Bone marrow (tissue), 2 donors: ENCODE data around the gene TRIO.

Experiments
- DNase-seq, 2 donors: peaks; one replicate each; lab custom pipeline; 2025; lab: John Stamatoyannopoulos, UW

Gene TRIO

DNA sequence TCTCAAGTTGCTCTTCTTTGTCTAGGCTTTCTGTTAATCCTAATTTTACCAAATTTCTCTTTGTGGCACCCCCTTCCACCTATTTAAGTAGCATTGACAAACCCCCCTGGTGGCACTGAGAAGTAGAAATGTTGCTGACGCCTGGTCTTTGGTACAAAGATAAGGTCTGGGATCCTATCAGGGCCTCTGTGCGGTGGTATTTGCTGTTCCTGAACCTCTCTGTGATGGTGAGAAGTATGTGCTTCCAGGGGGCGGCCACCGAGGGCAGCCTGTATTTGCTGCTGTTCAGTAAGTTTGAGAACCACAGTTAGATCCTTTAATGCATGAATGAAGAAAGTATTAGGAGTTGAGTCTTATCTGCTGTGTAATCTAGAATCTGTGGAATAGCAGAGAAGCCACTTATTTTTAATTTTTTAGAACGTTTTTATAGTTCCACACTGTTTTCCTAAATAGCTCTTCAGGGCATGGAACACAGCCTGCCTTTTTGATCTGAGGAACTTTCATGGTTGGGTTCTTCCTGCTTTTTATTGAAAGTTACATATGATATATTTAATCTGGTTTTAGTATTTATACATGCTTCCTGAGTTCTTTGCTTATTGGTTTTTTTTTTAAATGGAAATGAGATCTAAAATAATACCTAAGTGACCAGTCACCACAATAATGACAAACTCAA lies 124.2 kb downstream of the TRIO start:
- DNase-seq = no peak

- peak in 1 of 2 donors; percentile 3 for DNase-seq
Observed at GRCh38 chr5:14267991-14268708, 125.0 kb downstream of the TRIO start.

DNA sequence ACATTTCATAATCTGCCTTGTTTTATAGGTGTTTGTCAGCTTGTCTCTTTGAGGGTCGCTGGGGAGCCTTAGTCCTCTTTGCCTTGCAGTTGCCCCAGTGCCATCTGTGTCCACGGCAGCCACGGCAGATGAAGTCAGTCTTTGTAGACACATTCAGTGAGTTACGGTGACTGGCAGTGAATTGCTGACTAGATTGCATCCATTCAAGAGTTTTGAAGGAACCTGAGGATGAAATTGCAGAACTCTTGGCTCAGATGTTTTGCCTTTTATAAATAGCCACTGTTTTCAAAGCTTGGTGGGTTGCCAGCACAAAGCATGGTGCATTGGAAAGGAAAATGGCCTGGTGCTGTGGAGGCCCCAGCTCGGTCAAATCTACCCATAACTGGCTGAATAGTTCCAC lies 125.6 kb downstream of the TRIO start:
- DNase-seq = no peak

GRCh38 chr5:14269395-14269794 lies 126.3 kb downstream of the TRIO start:
- DNase-seq = no peak

GRCh38 chr5:14270209-14270702 lies 127.1 kb downstream of the TRIO start:
- DNase-seq = peak in 1 of 2 donors; percentile 44

DNA sequence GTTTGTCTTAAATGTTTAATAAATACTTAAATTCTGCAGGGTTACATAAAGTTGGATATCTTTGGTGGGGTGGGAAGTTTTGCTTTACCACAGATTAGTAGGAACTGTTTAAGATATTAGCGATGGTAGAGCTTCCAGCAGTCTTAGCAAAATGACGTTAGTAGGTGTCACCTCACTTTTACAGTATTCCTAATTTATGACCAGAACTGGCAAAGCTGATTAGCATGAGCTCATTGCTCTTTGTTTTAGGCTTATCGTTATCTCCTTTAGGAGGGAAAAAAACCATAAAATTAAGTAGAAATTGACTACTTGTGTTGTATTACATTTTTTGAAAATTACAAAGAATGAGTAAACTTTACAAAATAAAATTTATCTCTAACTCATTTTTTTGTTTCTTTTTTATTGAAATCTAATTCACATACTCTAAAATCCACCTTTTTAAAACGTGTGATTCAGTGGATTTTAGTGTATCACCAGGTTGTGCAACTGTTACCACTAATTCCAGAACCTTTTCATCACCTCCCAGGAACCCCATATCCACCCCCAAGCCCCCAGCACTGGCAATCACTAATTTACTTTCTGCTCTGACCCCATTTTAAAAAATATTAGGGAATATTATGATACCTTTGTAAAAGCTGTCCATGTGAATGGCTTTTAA lies 129.5 kb downstream of the TRIO start:
- DNase-seq = no peak

GRCh38 chr5:14273207-14273767 lies 130.1 kb downstream of the TRIO start:
- DNase-seq = no peak

DNA sequence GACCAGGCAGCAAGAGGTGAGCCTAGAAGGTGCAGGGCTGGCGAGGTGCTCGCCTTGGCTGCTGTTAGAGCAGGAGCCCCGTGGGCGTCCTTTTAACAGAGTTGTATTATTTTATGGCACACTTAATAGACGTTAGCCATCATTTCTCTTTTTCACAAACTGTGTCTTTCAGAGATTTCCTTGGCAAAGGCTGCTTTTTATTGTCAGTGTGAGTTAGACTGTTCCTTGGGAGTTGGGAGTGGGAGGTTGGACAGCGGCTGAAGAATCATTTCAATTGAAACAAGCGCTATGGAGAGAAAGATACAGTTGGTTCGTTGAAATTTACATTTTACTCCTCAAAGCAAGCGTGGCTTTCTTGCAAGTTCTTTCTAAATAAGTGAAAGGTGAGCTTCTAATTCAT lies 133.2 kb downstream of the TRIO start:
- DNase-seq = no peak

- no peak for DNase-seq
Observed at GRCh38 chr5:14277385-14278320, 134.5 kb downstream of the TRIO start.

DNA sequence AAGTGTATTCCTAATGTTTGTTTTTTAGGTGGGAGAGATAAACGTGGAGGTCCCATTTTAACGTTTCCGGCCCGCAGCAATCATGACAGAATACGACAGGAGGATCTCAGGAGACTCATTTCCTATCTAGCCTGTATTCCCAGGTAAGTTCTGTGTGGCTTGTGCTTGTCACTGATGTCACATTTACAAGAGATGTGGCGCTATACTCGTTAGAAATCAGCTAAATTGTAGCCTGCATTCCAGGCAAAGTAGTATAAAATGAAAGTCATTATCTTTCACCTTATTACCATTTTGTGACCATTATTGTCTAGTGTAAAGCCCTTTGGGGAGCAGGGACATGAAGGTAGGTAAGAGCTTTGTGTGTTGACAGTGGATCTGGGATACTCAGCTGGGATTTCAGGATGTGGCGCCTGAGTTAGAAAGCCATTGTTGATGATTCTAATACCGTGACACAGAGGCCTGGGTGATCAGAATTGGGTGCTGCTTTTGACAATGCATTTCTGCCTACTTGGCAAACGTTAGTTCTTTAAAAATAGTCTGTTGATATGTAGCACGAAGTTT lies 137.2 kb downstream of the TRIO start:
- no peak for DNase-seq

- DNase-seq = no peak
Observed at GRCh38 chr5:14281746-14282181, 138.6 kb downstream of the TRIO start.

GRCh38 chr5:14283139-14283538 lies 140.0 kb downstream of the TRIO start:
- DNase-seq = no peak

GRCh38 chr5:14284392-14285148 lies 141.4 kb downstream of the TRIO start:
- DNase-seq = no peak

DNA sequence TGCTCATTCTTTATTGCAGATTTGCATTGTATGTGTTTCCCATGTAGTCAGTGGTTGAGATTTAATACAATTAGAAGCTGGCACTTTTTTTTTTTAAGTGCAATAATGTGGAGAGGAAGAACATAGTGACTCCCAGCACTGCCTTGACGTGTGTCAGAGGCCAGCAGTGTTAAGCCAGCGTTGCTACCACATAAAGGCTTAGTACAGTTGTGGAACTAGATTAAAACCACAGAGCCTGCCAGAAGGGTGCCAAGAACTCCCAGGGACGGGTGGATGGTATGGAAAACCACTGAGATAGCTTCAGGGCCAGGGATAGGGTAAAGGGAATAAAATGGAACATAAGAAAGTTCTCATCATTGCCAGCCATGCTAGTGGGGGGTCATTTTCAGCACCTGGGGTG lies 142.9 kb downstream of the TRIO start:
- no peak for DNase-seq

DNA sequence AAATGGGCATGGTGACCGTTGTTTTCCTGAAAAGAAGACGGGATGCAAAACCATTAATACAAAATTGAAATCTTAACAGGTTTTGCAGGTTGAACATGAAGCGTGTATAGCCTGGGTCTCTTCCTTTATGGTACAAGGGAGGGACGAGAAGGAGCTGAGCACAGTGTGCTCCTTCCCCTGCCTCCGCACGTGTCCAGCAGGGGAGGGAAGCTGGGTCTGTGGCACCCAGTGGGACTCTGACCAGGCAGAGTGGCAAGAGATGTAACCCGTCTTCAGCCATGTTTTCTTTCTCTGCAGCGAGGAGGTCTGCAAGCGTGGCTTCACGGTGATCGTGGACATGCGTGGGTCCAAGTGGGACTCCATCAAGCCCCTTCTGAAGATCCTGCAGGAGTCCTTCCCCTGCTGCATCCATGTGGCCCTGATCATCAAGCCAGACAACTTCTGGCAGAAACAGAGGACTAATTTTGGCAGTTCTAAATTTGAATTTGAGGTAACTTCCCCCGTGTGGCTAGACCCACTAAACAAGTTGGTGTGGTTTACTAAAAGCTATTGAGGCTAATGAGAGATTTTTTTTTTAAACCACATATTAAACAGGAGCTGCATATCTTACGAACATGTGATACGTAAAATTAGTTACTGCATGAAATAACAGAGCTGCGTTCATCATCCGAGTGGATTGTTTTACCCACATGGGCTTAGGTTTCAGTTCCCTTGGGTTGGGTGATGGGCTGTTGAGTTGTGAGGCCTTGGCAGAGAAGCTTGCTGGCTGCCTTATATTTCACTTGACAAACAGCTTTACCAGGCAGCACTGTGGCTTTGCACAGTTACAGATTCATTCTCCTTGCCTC lies 143.7 kb downstream of the TRIO start:
- no peak for DNase-seq

GRCh38 chr5:14292766-14293658 lies 149.9 kb downstream of the TRIO start:
- DNase-seq = no peak

- DNase-seq = no peak
Observed at GRCh38 chr5:14295610-14296009, 152.5 kb downstream of the TRIO start.

DNA sequence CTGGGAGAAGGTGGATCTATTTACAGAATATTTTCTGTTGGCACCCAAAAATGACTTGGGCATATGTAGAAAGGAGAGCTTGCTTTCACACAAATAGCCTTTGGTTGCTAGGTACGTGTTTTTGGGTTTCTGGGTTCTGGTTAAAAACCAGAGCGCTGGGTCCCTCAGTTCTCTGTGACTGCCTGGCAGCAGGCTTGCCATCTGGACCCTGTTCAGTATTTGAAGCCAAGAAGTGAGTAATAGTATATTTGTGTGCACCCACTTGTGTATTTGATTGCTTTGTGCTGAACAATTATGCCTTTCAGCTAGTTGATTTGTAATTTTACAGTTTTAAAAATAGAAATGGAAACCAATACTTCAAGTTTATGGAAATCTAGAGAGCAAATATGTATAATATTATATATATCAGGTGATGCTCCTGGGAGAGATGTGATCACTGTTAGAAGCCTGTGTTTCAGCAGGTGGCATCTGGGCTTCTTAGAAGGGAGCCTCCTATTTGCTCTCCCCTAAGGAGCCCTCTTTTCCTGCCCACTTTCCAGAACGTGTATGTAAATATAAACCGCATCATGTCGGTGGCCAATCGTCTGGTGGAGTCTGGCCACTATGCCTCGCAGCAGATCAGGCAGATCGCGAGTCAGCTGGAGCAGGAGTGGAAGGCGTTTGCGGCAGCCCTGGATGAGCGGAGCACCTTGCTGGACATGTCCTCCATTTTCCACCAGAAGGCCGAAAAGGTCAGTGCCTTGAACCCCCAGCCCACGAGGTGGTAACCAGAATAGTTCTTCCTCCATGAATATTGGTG lies 153.6 kb downstream of the TRIO start:
- DNase-seq = no peak
